Lower leg skin (tissue), 3 donors: ENCODE measurements around the gene IRF1.

Experiments used
- CTCF ChIP-seq, 3 donors: fragments of 450-650 bp; IDR thresholded peaks; one replicate each; pipeline ENCODE4 v1.5.1; 2016; ENCODE audit warnings: antibody characterized with exemption in 3 of 3, mild to moderate bottlenecking in 3 of 3, moderate library complexity in 2 of 3
- POLR2A ChIP-seq, 2 donors: fragments of 450-650 bp; IDR thresholded peaks; one replicate each; pipeline ENCODE4 v1.6.1; 2016 to 2017; ENCODE audit warnings: antibody characterized with exemption in 2 of 2, mild to moderate bottlenecking in 1 of 2, moderate library complexity in 1 of 2

GRCh38 chr5:132487095-132487428, 3.5 kb downstream of the IRF1 start:
- no peak for TF ChIP-seq CTCF (IDR thresholded peaks at IDR 0.05)
- TF ChIP-seq POLR2A (IDR thresholded peaks at IDR 0.05), result no peak
